ENCODE results near the gene SEMA3A. TPM values are rescaled to one million over a fixed set of nuclear protein-coding genes. Genes with fewer than 3 reads are reported as not detected.

The SEMA3A gene
- total and polyA plus RNA-seq, 9 donors = 0.76 to 23.0 (median 2.2) TPM

DNA sequence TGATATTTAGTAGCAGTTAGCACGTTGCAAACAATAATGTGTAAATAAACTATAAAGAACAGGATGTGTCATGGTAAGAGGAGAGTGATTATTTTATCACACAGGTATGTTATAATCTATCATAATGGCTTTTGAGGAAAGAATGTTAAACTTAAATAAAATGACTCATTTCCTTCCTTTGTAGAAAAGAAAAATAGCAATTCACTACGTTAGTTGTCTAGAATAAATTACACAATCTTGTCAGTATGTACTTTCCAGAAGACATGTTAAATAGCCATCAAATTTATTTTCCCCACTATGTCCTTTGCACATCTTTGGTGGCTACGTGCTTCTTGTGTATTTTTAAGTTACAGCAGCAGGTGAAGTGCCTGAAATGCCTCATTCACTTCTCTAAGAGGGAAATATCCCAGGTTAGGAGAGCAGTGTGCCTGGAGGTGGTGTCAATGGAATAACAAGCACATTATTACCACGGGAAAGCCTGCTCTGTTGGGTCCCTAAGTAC lies 133.8 kb downstream of the SEMA3A start:
- H3K36me3 ChIP-seq = no peaks in the 10 kb centered on the region
- TF ChIP-seq POLR2A (IDR thresholded peaks at IDR 0.05) = no peak
- TF ChIP-seq, protein P1, sequence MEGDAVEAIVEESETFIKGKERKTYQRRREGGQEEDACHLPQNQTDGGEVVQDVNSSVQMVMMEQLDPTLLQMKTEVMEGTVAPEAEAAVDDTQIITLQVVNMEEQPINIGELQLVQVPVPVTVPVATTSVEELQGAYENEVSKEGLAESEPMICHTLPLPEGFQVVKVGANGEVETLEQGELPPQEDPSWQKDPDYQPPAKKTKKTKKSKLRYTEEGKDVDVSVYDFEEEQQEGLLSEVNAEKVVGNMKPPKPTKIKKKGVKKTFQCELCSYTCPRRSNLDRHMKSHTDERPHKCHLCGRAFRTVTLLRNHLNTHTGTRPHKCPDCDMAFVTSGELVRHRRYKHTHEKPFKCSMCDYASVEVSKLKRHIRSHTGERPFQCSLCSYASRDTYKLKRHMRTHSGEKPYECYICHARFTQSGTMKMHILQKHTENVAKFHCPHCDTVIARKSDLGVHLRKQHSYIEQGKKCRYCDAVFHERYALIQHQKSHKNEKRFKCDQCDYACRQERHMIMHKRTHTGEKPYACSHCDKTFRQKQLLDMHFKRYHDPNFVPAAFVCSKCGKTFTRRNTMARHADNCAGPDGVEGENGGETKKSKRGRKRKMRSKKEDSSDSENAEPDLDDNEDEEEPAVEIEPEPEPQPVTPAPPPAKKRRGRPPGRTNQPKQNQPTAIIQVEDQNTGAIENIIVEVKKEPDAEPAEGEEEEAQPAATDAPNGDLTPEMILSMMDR (IDR thresholded peaks at IDR 0.05) = no peak
- no peak for TF ChIP-seq EP300 (IDR thresholded peaks at IDR 0.05)
- H3K27me3 ChIP-seq = no peaks in the 10 kb centered on the region
- no peak overlapping the region for H3K4me3 ChIP-seq
- no peaks in the 10 kb centered on the region for H3K4me1 ChIP-seq (ENCODE audit: insufficient read depth)
- H3K27ac ChIP-seq = no peak overlapping the region
- intact Hi-C loops (cut with DNase I) = no loop called here
- no peaks in the 10 kb centered on the region for H3K9me3 ChIP-seq
- WGBS, 3 donors = 47 to 65% (median 49%) methylated on average over 4 of the region's 4 CpGs
- DNase-seq = no peak

DNA sequence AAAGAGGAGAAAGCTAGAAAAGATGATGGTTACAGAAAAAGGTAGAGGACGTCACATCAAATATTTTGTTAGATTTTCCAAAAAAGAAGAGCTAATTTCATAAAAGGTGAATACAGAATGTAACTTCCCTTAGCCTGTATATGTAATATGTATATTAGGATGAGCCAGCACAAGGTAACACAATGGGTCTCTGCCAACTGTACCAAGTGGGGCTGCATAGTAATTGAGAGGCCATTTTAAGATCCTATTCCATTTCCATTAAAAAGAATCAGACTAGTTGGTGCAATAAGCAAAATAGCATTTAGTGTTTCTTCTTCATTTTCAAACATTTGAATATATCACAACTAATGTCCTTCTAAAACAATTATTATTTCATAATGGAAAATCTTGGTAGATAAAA lies 134.6 kb downstream of the SEMA3A start:
- Histone ChIP-seq H3K4me3 (no peak overlapping the region), H3K27ac (no peak overlapping the region), H3K27me3 (no peaks in the 10 kb centered on the region), H3K9me3 (no peaks in the 10 kb centered on the region), H3K36me3 (no peaks in the 10 kb centered on the region), H3K4me1 (ENCODE audit: insufficient read depth) (no peaks in the 10 kb centered on the region)
- no peak for DNase-seq
- intact Hi-C loops (cut with DNase I) = no loop called here
- WGBS, 3 donors = 85 to 91% (median 87%) methylated on average over 1 of the region's 1 CpG
- TF ChIP-seq EP300 (IDR thresholded peaks at IDR 0.05) = no peak
- TF ChIP-seq, protein P1 (IDR thresholded peaks at IDR 0.05) = no peak
- TF ChIP-seq POLR2A (IDR thresholded peaks at IDR 0.05) = no peak

DNA sequence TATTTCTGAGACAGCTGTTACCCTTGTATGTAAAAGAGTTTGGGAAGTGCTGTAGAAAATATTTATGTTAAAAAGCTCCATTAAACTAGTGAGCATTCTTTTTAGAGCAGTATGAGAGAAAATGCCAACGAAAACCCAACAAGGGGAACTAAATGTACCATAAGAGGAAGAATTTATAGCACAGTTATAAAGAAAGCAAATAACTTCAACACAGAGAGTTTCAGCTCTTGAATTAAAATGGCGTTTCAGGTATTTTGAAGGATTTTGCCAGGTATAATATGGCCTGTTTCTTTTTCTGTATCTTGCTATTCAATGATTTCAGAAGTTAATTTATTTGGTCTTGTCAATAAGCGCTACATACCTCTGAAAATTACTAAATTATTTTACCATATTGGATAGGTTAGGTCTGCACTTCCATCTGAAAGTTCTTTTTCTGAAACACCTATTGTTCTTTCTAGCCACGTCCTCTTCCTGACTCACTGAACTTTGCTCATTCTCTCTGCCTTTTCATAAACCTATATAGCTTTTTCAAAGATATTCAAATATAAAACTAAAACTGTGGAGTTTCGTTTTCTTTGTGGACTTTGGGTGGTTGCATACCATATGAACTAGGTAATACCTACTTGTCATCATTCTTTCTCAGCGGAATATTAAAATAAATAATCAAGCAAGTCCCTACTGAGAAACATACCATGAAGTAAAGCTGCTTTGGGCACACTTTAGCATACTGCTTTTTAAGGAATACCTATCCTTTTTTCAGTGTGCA lies 136.1 kb downstream of the SEMA3A start:
- intact Hi-C loops (cut with DNase I) = no loop called here
- no peak for DNase-seq
- TF ChIP-seq, protein P1 (IDR thresholded peaks at IDR 0.05) = no peak
- TF ChIP-seq EP300 (IDR thresholded peaks at IDR 0.05) (no peak), POLR2A (IDR thresholded peaks at IDR 0.05) (no peak)
- 81 to 82% (median 81%) methylated on average over 6 of the region's 6 CpGs for WGBS, 3 donors
- H3K4me3 ChIP-seq = no peak overlapping the region
- no peaks in the 10 kb centered on the region for H3K27me3 ChIP-seq
- no peaks in the 10 kb centered on the region for H3K9me3 ChIP-seq
- no peak overlapping the region for H3K27ac ChIP-seq
- H3K4me1 ChIP-seq (ENCODE audit: insufficient read depth) = no peaks in the 10 kb centered on the region
- H3K36me3 ChIP-seq = no peaks in the 10 kb centered on the region

DNA sequence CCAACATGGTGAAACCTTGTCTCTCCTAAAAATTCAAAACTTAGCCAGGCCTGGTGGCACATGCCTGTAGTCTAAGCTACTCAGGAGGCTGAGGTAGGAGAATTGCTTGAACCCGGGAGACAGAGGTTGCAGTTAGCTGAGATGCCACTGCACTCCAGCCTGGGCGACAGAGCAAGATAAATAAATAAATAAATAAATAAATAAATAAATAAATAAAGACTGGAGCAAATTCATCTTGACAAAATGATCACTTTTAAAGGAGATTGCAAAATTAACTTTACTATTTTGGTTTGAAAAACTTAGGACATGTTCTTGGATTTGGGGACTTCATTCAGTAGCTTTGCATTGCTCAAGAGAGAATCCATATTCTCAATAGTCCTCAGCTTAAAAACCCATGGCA lies 137.0 kb downstream of the SEMA3A start:
- Histone ChIP-seq H3K36me3 (no peaks in the 10 kb centered on the region), H3K4me3 (no peak overlapping the region), H3K4me1 (ENCODE audit: insufficient read depth) (no peaks in the 10 kb centered on the region), H3K9me3 (no peaks in the 10 kb centered on the region), H3K27ac (no peak overlapping the region), H3K27me3 (no peaks in the 10 kb centered on the region)
- 92 to 96% (median 94%) methylated on average over 2 of the region's 2 CpGs for WGBS, 3 donors
- TF ChIP-seq POLR2A (IDR thresholded peaks at IDR 0.05) (no peak), EP300 (IDR thresholded peaks at IDR 0.05) (no peak)
- TF ChIP-seq, protein P1 (IDR thresholded peaks at IDR 0.05) = no peak
- intact Hi-C loops (cut with DNase I) = no loop called here
- DNase-seq = no peak

Measured in ovary (tissue), 9 donors.